GM19240 (cell line): ENCODE results near the gene TFB2M.

ENCODE experiments used
- DNase-seq: peaks from one replicate; pipeline ENCODE4 v3.0.0; 2011; ENCODE audit warnings: low spot score; ENCODE audit not compliant: insufficient read length

Gene TFB2M

DNA sequence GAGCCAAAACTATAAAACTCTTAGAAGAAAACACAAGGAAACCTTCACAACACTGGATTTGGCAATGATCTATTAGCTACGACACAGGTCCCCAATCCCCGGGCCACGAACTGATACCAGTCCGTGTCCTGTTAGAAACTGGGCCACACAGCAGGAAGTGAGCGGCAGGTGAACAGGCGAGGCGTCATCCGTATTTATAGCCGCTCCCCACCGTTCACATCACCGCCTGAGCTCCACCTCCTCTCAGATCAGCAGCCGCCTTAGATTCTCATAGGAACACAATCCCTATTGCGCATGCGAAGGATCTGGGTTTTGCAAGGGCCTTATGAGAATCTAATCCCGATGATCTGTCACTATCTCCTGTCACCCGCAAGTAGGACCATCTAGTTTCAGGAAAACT is 11.9 kb downstream of the TFB2M start:
- no peak for DNase-seq

DNA sequence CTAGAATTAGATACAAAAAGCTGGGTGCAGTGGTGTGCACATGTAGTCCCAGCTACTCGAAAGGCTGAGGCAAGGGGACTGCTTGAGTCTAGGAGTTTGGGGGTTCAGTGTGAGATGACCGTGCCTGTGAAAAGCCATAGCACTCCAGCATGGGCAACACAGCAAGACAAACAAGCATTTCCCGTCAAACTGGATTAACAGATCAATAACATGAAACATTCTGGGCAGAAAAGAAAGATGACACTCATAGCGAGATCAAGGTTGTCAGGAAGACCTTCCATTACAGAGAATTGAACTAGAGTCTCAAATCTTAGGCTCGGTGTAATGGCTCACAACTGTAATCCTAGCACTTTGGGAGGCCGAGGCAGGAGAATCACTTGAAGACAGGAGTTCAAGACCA is 14.0 kb downstream of the TFB2M start:
- no peak for DNase-seq

DNA sequence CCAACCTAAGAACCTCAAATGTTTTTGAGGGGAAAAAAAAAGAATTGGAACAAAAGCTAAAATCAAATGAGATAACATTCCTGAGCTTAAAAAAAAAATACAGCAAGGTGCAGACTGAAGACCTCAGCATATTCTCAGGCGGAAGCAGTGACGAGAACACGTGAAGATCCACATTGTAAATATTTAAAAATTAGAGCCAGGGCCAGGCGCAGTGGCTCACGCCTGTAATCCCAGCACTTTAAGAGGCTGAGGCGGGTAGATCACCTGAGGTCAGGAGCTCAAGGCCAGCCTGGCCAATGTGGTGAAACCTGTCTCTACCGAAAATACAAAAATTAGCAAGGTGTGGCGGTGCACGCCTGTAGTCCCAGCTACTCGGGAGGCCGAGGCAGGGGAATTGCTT is 15.7 kb downstream of the TFB2M start:
- no peak for DNase-seq

DNA sequence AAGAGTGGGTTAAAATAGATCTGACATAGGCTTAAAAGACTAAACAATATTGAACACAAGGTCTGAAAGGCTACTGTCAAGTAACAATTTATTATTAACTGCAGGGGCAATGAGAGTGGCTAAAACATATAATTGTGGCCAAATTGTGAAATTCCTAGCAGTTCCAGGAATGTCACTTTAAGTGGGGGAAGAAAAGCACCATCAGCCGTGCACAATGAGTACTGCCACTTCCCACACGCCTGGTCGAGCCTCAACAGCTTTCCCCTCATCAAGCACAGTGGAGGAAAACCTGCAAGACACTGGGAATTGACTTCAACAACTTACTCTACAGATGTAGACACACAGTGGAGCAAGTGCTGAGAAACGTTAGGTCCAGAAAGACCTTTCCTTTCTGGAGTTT is 16.4 kb downstream of the TFB2M start:
- no peak for DNase-seq

DNA sequence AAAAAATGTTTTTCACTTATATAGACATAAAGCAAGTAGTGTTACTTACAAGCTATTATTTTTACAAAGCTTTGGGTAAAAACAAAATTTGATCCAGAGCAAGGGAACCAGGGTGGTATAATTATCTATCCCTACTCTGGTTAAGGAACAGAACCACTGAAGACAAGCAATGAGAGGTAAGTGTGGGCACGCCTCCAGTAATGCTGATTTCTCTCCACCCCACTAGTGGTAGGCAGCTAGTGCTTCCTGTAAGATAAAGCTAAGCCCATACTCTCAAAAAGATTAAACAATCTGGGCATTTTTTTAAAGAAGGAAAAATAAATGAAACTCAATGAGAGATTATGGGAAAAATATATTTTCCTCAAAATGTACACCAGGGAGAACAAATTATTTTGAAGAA is 22.1 kb downstream of the TFB2M start:
- DNase-seq, result no peak

DNA sequence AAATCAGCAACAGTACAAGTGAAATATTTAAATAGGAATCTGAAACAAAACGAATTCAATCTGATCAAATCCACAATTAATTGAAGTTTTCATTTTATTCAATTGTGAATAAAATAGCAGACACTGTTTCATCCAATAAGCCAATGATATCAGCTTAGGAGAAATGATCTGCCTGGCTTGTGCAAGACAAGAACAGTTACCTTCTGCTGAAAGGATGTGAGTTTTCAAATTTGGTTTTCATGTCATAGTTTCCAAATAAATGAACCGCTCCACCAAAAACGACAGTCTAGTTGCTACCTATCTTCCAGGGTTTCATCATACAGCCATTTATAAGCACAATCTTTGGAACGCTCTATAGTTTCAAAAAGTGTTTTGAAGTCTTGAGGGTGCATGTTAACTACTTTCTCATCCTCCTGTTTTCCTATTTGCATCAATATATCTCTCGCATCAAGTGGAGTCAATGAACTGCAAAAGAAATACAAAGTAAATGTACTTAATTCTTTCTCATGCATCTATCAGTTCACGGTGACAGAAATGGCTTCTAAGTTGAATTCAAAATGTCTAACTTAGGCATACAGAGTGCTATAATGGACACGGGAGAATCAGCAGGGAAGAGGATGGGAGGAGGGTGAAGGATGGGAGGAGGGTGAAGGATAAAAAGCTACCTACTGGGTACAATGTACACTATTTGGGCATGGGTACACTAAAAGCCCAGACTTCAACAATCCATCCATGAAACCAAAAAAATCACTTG is 25.1 kb downstream of the TFB2M start:
- DNase-seq, result no peak

DNA sequence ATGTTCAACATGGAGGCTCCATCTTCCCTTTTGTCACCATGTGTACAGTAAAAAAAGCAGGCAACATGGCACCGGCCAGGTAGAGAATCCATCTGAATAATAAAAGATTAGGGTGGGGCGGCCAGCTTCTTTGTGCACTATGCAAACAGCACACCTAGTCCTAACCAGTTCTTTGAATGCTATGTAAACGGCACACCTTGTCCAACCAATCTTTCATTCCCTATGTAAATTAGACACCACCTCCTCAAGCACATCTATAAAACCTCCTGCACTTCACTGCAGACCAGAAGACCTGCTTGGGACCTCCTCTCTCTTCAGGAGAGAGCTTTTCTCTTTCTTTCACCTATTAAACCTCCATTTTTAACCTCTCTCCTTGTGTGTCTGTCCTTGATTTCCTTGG is 28.2 kb downstream of the TFB2M start:
- DNase-seq, result no peak

DNA sequence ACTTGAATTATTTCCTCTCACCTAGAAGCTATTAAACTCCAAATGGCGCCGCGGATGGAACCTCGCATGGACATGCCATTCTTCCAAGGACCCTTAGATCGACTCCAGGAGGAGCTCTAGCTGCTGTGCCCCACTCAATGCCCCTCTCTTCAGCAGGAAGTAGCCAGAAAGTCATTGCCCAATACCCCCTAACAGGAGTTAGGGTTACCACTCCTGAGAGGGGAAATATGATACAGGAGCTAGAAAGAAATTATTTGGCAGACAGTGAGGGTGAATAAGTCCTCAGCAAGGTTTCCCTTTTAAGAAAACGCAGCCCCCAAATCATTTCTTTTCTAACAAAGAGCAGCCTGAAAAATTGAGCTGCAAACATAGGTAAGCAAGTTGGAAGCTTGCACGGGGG is 28.6 kb downstream of the TFB2M start:
- no peak for DNase-seq

DNA sequence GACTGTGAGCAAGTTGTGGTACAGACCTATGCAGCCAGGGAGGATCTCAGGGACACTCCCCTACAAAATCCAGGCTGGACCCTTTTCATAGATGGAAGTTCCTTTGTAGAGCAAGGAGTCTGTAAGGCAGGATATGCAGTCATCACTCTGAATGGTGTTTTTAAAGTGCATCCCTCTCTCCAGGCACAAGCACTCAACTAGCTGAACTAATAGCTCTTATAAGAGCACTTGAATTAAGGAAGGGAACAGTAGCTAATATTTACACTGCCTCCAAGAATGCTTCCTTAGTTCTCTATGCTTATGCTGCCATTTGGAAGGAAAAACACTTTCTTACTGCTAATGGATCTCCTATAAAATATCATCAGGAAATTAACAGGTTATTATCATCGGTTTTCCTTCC is 31.9 kb downstream of the TFB2M start:
- DNase-seq, result no peak

DNA sequence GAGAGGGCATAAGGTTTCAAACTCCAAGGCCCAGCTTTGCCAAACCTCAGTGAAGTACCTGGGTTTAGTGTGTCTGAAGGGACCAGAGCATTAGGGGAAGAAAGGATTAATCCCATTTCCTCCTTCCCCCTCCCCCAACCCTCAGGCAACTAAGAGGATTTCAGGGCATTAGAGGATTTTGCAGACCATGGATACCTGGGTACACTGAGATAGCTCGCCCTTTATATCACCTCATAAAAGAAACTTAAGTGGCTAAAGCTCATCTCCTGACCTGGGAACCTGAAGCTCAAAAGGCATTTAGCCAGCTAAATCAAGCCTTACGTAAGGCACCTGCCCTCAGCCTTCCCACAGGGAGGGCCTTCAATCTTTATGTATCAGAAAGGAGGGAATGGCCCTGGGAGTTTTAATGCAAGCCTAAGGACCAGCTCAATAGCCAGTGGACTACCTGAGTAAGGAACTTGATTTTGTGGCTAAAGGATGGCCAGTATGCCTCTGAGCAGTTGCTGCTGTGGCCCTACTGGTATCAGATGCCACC is 32.6 kb downstream of the TFB2M start:
- DNase-seq, result no peak

DNA sequence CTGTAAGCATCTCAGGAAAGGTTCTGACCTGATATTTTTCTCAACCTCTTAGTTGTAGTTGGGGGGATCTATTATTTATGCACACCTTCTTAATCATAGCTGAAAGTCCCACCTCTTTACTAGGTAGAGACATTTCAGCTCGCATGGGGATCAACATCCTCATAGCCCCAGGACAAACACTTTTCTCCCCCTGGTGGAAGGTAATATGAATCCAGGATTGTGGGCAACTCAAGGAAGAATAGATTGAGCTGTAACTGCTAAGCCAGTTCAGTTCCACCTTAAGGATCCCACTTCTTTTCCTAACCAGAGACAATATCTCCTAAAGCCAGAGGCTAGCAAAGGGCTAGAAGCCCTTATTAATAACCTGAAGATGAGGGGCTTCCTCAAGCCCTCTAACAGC is 33.5 kb downstream of the TFB2M start:
- no peak for DNase-seq

DNA sequence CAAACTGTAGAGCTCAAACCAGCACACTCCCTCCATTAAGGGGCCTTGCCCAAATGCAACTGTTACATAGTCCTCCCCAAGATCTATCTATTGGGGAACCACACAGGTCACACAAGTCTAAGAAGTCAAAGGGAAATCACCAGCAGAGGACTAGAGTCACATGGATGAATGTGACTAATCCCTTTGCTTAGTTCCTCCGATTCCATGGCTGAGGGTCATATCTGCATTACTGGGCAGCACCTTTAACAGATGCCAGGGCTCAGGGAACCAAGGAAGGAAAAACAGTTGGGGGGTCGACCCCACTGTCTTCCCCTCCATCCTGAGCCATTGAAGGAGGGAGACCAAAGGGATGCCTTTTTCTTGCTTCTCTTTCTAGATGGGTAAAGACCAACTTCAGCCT is 35.6 kb downstream of the TFB2M start:
- no peak for DNase-seq

DNA sequence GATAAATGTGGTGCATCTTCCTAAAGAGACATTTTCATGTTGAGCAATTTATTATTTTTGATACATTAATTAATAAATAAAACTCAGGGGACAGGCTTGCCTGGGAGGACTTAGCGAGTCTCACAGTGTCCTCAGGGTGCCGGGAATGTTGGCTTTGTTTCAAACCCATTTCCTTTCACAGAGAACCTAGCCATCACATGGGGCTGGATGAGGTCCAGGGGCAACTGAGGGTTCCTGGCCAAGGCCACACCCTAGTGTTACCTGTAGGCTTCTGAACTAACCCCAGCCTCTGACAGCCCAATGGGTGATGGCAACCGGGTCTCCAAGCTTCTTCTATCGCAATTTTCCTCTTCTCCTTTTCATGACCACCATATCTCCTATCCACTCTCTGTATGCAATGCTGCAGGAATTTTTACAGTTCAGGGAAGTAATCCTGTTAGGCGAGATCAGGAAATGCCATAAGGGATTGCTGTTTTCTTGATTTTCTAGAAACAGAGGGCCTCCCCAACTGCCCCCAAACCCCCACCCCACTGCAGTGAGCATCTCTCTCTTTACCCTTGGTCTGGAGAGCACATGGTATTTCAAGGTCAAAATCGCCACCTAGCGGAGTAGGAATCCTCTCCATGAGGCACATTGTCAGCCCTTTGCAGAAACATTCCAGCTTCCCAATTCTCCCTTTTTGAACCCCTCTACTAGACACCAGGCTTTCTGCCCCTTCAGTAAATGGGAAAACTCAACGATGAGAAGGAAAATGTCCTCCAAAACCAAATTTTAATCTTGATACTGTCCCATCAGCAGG is 36.9 kb downstream of the TFB2M start:
- no peak for DNase-seq

DNA sequence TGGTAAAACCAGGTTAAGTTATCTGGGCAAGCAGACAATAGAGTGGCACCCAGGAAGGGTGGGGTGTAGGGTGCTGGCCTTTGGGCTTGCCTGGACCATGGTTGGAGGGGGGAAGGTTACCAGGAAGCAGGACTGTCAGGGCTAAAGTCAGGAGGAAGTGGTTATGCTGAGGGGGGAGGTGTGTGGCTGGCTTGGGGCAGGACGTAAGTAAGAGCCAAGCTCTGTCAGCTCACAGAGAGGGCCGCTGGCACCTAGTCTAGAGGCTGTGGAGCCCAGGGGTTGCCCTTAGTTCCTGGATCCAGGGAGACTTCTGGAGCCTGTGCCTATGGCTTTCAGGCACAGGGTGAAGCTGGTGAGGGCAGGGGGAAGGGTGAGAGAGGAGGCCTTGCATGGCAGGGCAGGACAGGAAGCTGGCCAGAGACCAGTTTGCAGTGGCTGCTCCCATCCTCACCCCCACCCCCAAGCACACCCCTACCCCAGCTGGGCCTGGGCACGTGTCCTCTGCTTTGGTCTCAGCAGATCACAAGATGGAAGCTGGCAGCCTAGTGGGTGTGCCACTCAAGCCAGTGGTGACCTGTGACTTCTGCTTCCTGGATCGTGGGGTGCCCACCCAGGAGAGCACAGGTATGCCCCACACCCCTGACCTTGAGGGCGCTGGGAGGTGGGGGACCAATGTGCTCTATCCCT is 38.5 kb downstream of the TFB2M start:
- no peak for DNase-seq

DNA sequence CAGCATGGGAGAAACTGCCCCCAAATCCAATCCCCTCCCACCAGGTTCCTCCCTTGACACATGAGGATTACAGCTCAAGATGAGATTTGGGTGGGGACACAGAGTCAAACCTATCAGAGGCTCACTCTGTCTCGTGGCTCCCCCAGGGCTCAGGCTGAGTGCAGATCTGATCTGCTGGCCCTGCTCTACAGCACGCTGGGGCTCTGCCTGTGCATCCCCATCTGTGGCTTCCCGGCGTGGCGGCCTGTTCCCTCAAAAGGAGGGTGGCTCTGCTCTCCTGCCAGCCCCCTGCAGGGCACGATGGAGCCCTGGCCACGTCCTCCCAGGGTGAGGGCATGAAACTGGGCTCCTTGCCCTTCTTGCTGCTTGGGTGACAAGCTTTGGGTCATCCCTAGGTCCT is 39.1 kb downstream of the TFB2M start:
- DNase-seq, result no peak

DNA sequence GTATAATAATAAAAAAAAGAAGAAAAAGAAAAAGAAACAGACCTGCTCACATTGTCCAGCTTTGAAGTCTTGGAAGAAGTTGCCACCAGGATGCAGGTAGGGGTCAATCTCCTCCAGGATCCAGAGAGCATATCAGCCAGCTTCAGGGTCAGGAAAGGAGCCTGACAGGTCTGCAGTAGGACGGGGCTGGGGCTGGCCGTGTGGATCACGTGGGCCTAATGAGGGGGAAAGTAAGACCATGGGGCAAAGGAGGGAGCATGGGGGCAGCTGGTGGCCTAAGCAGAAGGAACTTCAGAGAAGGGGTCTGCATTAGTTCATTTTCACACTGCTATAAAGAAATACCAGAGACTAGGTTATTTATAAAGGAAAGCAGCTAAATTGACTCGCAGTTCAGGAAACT is 39.7 kb downstream of the TFB2M start:
- DNase-seq, result no peak

DNA sequence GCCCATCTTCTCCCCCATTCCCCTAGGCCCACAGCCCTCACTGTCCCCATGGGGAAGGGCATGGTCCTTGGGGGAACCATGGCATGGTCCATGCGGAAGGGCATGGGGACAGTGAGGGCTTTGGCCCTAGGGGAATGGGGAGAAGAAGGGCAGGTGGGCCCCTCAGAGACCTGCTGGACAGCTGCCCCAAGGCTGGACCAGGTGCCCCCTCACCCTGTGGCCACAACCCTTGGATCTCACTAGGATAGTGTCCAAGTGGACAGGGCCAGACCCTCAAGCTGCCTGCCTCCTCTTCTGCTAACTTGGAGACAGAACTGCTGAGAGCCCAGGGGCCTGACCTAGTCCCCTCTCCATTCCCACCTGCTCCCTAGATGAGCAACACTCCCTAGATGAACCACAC is 46.5 kb downstream of the TFB2M start:
- DNase-seq, result no peak

DNA sequence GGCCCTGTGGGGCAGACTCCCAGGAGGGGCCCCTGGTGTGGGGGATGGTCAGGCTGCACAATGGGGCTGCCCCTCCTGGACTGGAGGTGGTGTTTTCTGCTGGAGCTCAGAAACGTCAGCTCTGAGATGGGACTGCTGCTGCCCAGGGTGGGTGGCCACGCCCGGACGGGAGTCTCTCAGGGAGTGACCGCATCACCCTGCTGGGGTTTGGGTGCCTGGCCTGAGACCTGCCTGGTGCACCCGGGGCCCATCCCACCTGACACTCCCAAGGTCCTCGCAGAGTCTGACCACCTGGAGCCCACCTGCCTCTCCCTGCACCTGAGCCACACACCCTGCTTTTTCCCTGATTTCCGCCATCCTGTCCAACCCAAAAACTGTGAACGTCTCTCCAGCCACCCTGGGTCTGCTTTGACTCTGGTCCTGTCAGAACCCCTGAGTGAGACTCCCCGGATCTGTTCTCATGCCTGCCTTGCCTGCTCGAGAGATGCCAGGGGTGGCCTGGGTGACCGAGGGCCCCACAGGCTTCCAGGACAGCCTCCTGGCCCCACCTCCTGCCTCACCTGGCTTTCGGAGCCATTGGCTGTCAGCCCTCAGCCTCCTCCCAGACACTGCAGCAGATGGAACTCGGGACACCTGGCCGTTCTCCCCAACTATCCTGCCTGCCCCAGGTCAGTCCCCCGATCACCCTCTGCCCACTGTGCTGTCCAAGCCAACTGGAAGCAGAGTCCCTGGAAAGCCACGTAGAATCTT is 47.4 kb downstream of the TFB2M start:
- DNase-seq, result no peak

DNA sequence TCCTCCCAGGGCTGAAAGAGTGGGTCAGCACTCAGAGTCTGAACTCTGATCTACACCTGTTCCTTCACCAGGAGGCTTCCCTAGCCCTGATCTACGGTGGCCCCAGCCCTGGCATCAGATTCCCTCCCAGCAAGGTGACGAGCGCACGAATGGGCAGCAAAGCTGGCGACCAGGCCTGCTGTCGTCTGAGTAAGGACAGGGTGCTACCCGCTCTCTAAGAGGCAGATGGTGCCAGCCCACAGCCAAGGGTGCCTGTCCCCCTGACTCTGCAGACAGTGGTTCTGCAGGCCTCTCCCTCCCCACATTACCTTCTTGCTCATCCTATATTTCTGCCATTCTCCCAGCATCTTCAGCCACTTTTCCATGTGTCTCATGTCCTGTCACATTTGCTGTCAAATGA is 48.7 kb downstream of the TFB2M start:
- no peak for DNase-seq

DNA sequence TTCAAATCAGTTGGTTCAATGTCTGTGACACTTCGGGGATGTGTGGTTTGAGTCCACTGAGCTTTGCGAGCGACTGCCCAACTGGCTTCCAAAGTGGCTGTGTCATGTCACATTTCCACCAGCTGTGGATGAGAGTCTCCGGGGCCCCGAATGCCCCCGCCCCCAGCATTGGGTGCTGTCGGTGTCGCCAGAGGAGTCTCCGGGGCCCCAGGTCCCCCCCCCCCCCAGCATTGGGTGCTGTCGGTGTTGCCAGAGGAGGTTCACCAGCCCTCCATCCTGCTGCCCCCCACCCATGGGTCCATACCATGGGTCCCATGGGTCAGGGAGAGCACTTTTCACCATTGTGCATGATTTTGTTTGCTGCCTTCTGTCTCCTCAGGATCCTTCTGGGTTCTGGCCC is 49.9 kb downstream of the TFB2M start:
- no peak for DNase-seq

DNA sequence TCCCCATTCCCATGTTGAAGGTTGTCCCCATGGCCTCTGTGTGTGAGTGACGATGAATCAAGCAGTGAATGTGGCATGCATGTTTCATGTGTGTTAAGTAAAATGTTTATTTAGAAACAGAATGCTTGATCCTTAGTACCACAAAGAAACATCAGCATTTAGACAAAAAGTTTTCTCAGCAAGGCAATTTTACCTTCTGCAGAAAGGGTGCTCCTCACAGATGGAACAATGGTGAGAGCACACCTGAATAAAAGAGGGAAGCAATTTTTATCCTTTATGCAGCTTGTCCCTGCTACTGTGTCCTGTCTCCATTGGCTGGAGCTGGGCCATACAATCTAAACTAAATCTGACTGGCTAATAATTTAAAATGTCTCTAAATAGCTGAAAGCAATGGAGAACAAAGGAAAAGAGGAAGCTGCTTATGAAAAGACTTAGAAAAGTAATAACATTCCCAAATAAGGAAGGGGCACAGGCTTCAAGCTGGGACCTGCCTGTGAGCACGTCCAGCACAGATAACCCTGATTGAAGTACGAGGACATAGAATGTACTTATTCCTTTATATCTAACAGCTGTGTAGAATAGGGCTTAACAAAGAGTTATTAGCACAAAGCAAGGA is 50.6 kb downstream of the TFB2M start:
- no peak for DNase-seq
